ENCODE measurements around the gene SAXO1.

GRCh38 chr9:19030899-19031298 is 2.1 kb downstream of the SAXO1 start:
- TF ChIP-seq POLR2AphosphoS5 (IDR thresholded peaks at IDR 0.05; ENCODE audit: low read depth, low read length): no peak
- no peak for TF ChIP-seq POLR2A (IDR thresholded peaks at IDR 0.05; ENCODE audit: low read depth, low read length)
- no peak for TF ChIP-seq SPI1 (IDR thresholded peaks at IDR 0.05; ENCODE audit: low read depth, low read length)
- no peak for TF ChIP-seq TAF1 (IDR thresholded peaks at IDR 0.05; ENCODE audit: low read depth, low read length)
- TF ChIP-seq PAX5 (IDR thresholded peaks at IDR 0.05; ENCODE audit: insufficient read depth, low read length, severe bottlenecking): no peak

All from GM12891 (cell line).